NOMO-1 treated with DMSO at 0.1 percent for 48 hours (cell line): ENCODE data around the gene SPOCD1.

ENCODE experiments used
- DNase-seq: peaks from one replicate; lab custom pipeline; 2025; ENCODE audit not compliant: unreplicated experiment; lab: John Stamatoyannopoulos, UW

The SPOCD1 gene

DNA sequence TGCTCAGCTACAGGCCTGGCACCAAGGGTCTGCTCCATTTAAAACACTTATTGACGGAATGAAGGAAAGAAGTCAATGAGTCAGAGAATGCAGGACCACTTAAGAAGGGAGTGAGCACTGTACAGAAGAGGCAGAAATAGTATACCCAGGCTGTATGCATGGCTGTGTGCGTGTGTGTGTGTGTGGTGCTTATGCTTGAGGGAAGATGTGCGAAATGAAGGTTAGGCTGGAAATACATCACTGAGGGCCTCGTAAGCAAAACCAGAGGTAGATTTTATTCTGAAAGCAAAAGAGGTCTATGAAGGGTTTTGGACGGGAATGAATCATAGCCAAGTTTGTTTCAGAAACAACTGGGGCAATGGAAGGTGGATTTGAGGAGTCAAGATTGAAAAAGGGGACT, 42.0 kb downstream of the SPOCD1 start:
- no peak for DNase-seq

DNA sequence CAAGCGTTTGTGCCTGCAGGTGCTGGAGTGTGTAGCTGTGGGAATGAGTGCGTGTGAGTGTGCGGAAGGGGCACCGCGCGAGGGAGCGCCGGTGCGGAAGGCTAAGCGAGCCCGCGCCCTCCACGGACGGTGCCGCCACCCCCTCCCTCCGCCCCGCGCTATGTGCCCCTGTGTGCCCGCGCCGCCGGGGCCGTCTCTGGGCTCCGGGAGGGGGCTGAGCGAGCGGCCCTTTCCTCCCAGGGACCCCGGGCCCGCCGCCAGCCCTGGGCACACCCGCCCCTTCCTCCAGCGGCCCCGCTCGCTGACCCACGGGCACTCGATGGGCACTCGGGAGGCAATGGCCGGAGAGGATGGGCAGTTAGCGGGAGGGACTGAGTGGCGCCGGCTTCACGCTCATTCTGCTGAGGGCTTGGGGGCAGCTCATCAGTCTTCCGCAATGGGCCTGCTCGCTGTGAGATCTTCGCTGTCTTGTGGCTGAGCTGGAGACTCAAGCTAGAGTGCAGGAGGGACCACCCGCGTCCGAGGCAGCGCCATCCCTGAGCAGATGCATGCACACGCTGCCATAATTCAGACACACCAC, 43.1 kb downstream of the SPOCD1 start:
- no peak for DNase-seq

DNA sequence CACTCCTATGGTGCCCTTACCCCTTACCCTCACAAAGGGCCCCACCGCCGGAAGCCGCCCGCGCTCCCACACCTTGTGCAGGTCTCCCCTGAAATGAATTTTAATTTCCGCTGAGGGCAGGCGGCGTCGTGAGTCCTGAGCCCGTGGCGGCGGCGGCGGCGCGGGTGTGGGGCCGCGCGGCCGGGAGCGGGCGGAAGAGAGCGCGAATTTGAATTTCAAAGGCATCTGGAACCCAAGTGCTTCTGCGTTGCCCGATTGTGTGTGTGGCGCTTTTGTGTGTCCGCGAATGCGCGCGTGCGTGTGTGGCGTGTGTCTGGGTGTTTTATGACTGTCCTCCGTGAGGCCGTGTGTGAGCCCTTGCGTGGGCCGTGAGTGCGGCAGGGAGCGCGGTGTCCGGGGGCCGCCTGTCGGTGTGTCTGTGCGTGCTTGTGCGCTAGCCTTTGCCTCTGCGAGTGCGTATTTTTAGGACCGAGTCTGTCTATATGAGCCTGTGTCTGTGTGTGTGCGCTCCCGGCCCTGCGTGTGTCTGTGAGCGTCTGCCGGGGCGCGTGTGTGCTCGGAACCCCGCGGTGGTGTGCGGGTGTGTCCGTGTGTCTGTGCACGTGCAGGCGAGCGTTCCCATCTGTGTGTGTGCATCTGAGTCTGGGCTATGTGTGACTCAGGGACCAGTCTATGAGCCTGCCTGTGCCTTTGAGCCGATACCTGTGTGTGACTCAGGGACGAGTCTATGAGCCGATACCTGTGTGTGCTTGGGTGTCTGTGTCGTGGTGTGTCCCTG, 43.7 kb downstream of the SPOCD1 start:
- no peak for DNase-seq

DNA sequence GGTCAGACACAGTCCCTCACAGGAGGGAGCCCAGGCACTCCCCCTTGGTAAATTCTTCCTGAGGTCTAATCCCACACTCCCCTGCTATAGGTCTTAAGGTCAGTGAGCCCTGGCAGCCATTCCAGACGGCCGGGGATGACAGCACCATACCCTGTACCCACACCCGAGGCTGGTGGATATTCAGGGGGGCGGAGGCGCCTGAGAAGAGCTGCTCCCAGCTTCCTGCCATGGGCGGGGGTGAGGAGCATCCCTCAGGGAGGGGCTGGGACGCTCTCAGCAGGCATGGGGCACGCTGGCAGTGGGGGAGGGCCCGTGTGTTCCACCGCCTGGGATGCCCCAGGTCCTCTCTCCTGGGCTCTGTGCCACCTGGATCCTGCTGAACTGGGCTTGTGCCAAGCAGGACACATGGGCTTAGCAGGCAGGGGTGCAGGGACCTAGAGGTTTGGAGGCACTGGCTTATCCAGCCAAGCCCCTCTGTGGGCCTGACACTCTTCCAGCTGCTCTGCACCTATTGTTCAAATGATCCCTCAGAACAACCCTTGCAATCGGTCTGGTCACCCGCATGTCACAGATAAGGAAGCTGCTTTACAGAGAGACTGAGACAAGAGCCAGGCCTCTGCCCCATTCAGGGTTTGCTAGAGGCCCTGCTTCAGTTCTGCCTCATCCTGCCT, 46.0 kb downstream of the SPOCD1 start:
- no peak for DNase-seq

- DNase-seq, result peak; percentile 21
These were observed 46.7 kb downstream of the SPOCD1 start for GRCh38 chr1:31768939-31769704.

DNA sequence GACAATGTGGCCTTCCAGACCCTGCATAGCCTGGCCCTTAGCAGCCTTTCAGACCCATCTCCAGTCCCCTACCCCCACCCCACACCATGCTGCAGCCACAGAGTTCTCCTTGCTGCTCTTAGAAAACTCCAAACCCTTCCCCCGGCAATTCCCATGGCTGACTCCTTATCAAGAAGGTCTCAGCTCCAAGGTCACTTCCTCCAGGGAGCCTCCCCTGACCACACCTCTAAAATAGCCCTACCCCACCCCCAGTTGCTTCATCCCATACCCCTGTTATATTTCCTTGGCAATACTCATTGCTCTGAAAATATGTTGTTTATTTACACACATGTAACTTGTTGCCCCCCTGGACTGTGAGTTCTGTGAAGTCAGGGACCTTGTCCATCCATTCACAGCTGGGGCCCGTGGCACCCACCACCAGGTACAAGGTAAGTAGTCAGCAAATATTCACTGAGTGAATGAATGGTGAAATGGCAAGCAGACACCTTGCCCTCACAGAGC, 47.4 kb downstream of the SPOCD1 start:
- DNase-seq, result no peak

DNA sequence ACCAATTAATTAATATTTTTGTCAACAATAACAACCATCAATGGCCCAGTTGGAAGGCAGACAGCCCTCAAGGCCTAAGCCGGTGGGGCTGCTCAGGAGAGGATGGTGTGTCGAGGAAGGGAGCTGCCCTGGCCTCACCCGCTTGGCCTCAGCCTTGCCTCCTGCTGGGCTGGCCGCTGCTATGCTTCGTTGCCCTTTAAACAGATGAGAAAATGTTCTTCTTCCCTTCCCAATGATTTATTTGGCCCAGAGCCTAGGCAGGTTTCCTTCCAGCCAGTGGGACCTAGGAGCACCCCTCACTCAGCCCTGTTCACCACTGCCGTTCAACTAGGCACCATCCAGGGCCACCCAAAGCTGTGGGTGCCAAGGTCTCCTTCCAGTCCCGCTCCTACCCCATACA, 48.6 kb downstream of the SPOCD1 start:
- no peak for DNase-seq

DNA sequence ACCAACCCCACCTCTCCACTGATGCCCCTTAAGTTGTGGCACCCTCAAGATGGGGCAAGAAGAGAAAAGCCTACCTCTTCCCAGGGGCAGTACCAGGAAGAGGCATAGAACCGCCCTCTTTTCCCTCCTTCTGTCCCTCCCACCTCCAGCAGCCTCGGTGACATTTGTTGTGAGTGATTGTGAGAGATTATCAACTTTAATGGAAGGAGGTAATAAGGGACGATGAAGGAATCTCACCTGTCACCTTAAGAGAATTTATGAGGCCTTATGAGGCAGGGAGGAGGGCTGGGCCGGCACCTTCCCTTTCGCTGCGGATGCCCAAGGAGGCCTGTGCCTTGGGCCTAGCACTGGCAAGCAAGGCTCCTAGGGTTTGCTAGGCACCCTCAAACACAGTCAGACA, 50.3 kb downstream of the SPOCD1 start:
- no peak for DNase-seq

GRCh38 chr1:31765041-31765467, 50.8 kb downstream of the SPOCD1 start:
- DNase-seq, result peak; percentile 25

DNA sequence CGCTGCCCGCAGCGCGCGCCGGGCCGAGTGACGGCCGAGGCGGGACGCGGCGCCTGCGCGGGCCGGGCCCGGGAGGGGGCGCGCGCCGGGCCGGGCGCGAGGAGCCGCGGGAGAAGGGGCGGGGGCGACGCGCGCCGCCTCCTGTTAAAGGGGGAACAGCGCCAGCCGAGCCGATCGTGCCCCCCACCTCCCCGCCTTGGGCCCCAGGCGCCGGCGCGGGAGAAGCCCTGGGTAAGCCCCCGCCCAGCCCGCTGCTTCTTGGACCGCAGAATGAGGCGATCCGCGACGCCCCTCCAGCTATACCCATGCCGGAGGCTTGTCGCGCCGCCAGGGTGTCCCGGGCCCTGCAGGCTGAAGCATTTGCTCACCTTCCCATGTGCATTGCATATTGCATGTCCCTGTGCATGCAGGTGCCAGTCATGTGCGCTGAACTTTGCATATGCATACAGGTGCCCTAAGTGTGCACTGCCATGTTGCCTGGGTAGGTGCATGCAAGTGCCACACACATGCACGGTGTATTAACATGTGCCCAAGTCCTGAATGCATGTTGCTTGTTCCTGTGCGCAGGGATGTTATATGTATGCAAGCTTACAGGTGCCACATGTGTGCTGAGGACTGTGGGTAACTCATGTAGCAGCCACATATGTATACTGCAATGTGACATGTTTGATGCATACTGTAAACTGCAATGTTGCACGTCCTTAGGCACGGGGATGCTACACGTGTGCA, 51.3 kb downstream of the SPOCD1 start, which contains the start of gene ADGRB2:
TSS of gene ADGRB2 (minus strand) at position 29 of the 729 bp plus-strand sequence. CDS start 7,119 bp downstream, outside the sequence.
- DNase-seq, result no peak

- DNase-seq, result no peak
These were observed 52.0 kb downstream of the SPOCD1 start for GRCh38 chr1:31763671-31764311.

- DNase-seq, result no peak
These were observed 52.8 kb downstream of the SPOCD1 start for GRCh38 chr1:31762726-31763670.

GRCh38 chr1:31762323-31762722, 53.5 kb downstream of the SPOCD1 start:
- DNase-seq, result no peak

DNA sequence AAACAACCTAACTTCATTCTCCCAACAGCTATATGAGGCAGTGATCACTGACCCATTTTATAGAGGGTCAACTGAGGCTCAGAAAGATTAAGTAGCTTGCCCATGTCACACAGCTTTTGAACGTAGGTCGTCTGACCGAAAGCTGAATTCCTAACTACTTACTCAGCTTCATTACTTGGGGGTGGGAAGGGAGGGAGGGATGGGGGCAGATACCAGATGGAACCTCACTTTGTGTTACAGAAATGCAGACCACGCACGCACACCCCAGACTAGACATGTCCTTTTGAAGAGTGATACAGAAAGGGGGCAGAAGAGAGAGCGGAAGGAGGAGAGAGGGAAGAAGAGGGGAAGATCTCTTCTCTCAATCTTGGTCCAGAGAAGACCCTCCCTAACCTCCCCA, 53.9 kb downstream of the SPOCD1 start:
- DNase-seq, result no peak

DNA sequence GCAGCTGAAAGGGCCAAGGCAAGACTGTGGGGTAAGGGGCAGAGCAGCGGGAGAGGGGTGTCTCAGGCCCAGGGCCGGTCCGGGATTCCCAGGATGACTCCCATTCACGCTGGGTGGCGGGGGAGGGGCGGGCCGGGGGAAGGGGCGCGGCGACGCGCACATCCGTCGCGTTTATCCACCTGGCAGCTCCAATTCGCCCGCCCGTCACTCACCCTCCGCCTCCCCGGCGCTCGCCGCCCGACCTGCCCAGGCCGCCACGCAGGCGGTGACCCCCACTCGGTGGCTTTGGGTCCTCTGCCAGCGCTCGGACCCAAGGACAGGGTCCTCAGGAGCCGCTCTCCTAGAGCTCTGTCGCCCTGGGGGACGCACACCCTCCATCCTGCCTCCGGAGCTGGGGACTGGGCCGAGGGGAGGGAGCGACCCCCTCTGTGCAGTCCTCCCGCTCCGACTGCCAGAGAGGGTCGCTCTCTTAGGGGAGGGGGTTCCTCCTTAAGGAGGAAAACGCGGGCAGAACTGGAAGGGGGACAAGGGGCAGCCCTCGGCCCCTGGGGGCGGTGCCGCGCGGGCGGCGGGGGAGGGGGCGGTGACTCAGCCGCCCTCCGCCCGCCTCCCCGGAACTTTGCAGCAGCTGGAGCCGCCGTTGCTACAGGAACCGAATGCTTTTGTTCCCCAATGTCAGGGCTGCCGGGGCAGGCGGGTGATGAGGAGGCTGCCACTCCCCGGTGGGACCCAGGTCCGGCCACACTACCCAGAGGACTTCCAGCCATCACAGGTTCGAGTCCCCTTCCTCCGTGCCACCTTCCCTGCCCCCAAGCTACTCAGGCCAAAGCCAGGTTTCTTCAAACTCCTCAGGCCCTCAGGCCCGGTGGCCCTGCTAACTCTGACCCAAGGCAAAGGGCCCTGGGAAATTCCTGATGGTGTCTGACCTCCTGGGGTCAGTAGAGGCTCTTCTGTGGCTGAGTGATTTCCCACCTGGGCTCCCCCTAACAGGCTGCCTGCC, 55.1 kb downstream of the SPOCD1 start:
- DNase-seq, result peak; percentile 45

- DNase-seq, result no peak
These were observed 56.4 kb downstream of the SPOCD1 start for GRCh38 chr1:31759298-31760023.

- DNase-seq, result no peak
These were observed 57.0 kb downstream of the SPOCD1 start for GRCh38 chr1:31758823-31759222.
